CD4-positive, alpha-beta T cell treated with Interleukin-1 beta for 1 hour (primary cell): ENCODE data around the gene ODAM.
"Not testable (repeated sequence)": the region's sequence is repeated elsewhere in the genome, so short reads cannot be mapped to it uniquely, and the experiment has no call there.

Experiments
- DNase-seq, 2 donors: peaks; one replicate each; pipeline ENCODE4 v3.0.0-alpha.2; 2020 to 2022

ODAM gene

GRCh38 chr4:70195425-70195824 is at the start of gene ODAM:
Gene ODAM (plus strand): TSS chr4:70195725. CDS start chr4:70196544, 819 bp downstream.
- no peak for DNase-seq

- DNase-seq, result no peak
These were observed 44.3 kb upstream of the ODAM start for GRCh38 chr4:70151271-70151670.

- DNase-seq, result no peak
These were observed 43.4 kb upstream of the ODAM start for GRCh38 chr4:70152088-70152487.

- no peak for DNase-seq
These were observed 41.6 kb upstream of the ODAM start, which contains the start of gene PRR27 for GRCh38 chr4:70153937-70154336. Gene PRR27 (plus strand): TSS chr4:70154237. CDS start chr4:70154376, 139 bp downstream.

- no peak for DNase-seq
These were observed 36.9 kb upstream of the ODAM start for GRCh38 chr4:70158576-70158975.

GRCh38 chr4:70177090-70177489 is 18.4 kb upstream of the ODAM start:
- no peak for DNase-seq

- no peak for DNase-seq
These were observed 17.4 kb upstream of the ODAM start for GRCh38 chr4:70178075-70178660.

- DNase-seq, result no peak
These were observed 15.7 kb upstream of the ODAM start for GRCh38 chr4:70179811-70180210.

GRCh38 chr4:70181864-70182263 is 13.7 kb upstream of the ODAM start:
- DNase-seq, result no peak

GRCh38 chr4:70182517-70183167 is 12.9 kb upstream of the ODAM start:
- DNase-seq, result no peak

- no peak for DNase-seq
These were observed 12.2 kb upstream of the ODAM start for GRCh38 chr4:70183168-70183939.

GRCh38 chr4:70183940-70184246 is 11.6 kb upstream of the ODAM start:
- no peak for DNase-seq

- no peak for DNase-seq
These were observed 8.3 kb upstream of the ODAM start for GRCh38 chr4:70187216-70187615.

GRCh38 chr4:70190579-70190978 is 4.9 kb upstream of the ODAM start:
- no peak for DNase-seq

GRCh38 chr4:70191647-70192046 is 3.9 kb upstream of the ODAM start:
- DNase-seq, result no peak

- no peak for DNase-seq
These were observed 2.6 kb upstream of the ODAM start for GRCh38 chr4:70192895-70193294.

- no peak for DNase-seq
These were observed 1.3 kb downstream of the ODAM start for GRCh38 chr4:70196857-70197256.

GRCh38 chr4:70197842-70198241 is 2.3 kb downstream of the ODAM start:
- no peak for DNase-seq

GRCh38 chr4:70203601-70204000 is 8.1 kb downstream of the ODAM start:
- DNase-seq, result no peak

GRCh38 chr4:70212752-70213151 is 17.2 kb downstream of the ODAM start:
- DNase-seq, result not testable (repeated sequence)

GRCh38 chr4:70216109-70216508 is 20.6 kb downstream of the ODAM start:
- not testable (repeated sequence) for DNase-seq

GRCh38 chr4:70216550-70216949 is 21.0 kb downstream of the ODAM start:
- DNase-seq, result not testable (repeated sequence)

- DNase-seq, result not testable (repeated sequence)
These were observed 25.9 kb downstream of the ODAM start for GRCh38 chr4:70221389-70221788.

GRCh38 chr4:70221818-70222217 is 26.3 kb downstream of the ODAM start:
- DNase-seq, result not testable (repeated sequence)
